ENCODE results near the gene RBP3.

RBP3 gene

DNA sequence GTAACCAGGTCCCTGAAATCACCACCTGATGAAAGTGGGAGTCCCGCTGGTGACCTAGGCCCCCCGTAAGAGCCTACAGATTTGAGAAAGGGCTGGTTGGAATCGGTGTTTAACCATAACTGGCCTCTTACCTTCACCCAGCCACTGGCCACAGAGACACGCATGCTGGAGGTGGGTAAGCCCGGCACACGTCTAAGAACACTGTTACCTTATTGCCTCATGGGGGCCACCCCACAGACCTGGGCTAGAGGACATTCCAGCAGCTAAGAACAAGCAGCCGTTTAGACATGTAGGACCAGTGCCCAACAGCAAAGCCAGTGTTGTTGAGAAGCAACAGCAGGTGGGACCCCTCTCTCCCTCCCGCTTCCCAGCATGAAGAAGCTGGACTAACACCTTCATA, 28.4 kb upstream of the RBP3 start:
- DNase-seq: no peak

- DNase-seq: no peak
These were observed 27.4 kb upstream of the RBP3 start for GRCh38 chr10:47320812-47321211.

- no peak for DNase-seq
These were observed 26.5 kb upstream of the RBP3 start for GRCh38 chr10:47321521-47322195.

DNA sequence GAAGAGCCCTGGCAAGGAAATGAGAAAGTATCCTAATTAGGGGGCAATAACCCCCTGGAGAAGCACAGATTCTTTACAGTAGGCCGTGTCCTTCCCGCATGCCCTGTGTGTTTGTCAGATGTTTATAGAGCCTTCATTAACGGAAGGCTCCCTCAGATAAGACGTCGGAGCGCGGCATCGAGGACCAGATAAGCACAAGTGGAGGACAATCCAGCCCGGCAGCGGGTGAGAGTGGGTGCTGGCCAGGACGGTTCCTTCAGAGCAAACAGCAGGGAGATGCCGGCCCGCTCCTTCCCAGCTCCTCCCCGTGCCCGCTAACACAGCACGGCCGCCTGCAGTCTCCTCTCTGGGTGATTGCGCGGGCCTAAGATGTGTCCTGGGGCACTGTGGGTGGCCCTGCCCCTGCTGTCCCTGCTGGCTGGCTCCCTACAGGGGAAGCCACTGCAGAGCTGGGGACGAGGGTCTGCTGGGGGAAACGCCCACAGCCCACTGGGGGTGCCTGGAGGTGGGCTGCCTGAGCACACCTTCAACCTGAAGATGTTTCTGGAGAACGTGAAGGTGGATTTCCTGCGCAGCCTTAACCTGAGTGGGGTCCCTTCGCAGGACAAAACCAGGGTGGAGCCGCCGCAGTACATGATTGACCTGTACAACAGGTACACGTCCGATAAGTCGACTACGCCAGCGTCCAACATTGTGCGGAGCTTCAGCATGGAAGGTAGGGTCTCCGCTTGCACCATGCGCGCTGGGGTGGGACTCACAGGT, 25.7 kb upstream of the RBP3 start, which contains the start of gene GDF2:
Gene GDF2 (plus strand): TSS at position 155 of the 762 bp plus-strand sequence. CDS start 215 bp downstream, at position 370.
- no peak for DNase-seq

DNA sequence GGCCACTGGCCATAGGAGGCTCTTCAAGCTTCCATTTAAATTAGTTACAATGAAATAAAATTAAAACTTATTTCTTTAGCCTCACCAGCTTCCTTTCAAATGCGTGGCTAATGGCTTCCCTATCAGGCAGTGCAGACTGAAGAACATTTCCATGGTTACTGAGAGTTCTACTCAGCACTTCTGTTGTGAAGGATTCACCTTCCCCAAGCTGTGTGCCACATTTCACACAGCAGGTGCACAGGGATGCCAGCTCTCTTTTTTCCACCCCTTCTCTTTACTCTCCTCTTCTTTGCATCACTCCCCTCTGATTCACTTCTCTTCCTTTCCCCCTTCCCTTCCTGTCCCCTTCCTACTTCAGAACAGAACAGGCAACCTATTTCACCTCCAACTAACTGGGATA, 25.1 kb upstream of the RBP3 start:
- DNase-seq: no peak

GRCh38 chr10:47323636-47324296, 24.4 kb upstream of the RBP3 start:
- DNase-seq: no peak

- no peak for DNase-seq
These were observed 22.6 kb upstream of the RBP3 start for GRCh38 chr10:47325303-47326291.

DNA sequence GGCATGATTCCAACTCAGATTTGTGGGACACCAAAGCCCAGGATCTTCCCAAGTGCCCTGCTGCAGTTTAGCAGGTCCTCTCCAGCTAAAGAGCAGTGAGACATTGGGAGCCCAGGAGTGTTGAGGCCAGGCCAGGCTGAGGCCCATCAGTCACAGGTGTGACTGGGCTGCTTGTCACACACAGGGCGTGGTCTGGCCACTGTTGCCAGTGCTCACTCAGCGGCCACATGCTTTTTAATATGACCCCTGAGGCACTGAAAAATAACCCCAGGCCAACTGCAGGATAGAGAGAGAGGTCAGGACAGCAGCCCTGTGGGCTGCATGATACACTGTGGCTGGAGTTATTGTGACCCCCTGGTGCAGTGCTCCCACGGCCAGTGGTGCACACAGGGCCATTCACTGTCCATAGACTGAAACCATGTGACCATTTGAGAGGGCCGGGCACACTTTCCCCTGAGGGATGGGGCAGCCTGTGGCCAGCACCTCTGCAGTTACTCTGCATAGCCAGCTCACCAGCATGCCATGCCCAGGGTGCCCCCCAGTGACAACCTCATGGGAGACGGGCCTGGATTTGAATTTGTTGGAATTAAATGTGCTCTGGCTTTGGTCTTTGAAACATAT, 21.7 kb upstream of the RBP3 start:
- DNase-seq: no peak

DNA sequence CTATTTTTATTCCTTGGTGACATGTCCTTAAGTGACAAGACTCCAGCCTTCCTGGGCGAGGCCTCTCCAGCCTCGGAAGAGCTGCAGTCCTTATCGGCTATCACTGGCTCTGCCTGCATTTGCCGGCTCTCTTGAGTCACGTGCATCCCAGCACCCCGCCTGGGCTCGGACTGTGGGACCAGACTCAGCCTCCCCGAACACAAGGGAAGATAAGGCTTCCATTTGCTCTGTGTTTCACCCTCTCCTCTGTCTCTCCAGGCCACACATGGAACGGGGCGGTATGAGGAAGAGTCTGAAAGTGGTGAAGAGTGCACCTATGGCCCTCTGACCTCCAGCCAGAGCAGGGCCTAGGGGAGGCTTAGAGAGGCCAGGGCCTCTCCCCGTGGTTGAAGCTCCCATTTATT, 21.2 kb upstream of the RBP3 start:
- no peak for DNase-seq

DNA sequence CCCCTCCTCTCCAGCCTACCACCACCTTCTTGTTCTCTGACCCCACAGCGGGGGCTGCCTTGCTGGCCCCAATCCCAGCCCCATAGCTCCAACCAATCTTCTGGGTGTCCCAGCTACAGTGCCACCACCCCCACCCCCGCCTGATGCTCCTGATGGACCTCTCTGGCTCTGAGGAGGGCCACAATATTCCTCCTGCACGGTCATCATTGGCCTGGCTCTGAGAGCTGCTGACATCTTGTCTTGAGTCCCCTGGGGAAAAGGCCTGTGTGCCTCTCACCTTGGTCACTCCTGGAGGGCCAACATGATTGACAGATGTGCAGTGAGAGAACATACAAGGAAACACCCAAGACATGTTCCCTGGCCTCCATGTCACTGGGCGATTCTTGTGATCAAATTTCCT, 18.3 kb upstream of the RBP3 start:
- DNase-seq: no peak

GRCh38 chr10:47330366-47330765, 17.8 kb upstream of the RBP3 start:
- DNase-seq: no peak

GRCh38 chr10:47330804-47331203, 17.4 kb upstream of the RBP3 start:
- DNase-seq: no peak

GRCh38 chr10:47331491-47331890, 16.7 kb upstream of the RBP3 start:
- DNase-seq: no peak

DNA sequence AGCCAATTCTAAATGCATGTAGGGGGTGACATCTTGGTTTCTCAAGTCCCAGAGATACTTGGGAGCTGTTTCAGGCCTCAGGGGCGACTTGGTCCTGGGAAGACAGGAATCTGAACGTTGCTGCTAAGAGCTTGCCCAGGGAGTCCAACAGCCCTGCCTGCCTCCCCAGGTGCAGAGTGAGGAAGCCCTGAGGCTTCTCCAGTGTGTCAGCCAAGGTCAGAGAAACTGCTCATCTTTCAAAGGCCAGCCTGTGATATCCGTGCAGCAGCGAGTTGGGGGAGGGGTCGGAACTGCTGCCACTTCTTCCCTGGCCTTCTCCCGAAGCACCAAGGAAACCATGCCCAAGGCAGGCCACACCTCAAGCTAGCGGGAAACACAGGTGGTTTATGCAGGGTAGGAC, 16.2 kb upstream of the RBP3 start:
- no peak for DNase-seq

DNA sequence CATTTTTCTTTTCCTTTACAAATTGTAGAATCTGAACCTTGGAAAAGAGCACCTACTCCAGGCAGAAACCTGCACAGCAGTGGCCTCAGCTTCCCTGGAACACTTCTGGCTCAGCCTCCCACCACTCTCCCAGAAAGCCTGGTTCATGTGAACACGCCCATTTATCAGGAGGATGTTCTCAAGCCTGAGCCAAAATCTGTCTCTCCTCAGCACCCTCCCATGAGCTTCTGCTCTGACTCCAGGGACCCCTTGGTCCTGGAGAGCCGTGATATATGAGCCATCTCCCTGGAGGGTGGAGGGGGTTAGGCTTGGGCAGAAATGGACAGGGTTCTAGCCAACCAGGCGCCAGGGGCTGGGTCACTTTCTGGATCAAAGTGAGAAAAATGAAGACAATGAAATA, 15.8 kb upstream of the RBP3 start:
- DNase-seq: no peak

DNA sequence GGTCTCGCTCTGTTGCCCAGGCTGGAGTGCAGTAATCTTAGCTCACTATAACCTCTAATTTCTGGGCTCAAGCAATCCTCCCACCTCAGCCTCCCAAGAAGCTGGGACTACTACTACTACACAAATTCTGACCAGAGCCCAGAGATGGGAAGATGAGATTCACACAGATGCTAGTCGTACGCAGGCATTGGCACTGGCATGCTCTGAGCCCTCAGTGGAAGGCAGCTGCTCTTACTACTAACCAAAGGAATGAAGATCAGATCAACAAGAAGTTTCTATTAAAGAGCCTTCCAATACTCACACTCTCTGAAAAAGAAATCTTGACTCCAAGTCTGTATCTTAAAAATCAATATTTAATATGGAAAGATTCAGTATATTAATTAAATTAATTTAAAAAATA, 15.2 kb upstream of the RBP3 start:
- no peak for DNase-seq

- no peak for DNase-seq
These were observed 14.6 kb upstream of the RBP3 start for GRCh38 chr10:47333532-47333931.

DNA sequence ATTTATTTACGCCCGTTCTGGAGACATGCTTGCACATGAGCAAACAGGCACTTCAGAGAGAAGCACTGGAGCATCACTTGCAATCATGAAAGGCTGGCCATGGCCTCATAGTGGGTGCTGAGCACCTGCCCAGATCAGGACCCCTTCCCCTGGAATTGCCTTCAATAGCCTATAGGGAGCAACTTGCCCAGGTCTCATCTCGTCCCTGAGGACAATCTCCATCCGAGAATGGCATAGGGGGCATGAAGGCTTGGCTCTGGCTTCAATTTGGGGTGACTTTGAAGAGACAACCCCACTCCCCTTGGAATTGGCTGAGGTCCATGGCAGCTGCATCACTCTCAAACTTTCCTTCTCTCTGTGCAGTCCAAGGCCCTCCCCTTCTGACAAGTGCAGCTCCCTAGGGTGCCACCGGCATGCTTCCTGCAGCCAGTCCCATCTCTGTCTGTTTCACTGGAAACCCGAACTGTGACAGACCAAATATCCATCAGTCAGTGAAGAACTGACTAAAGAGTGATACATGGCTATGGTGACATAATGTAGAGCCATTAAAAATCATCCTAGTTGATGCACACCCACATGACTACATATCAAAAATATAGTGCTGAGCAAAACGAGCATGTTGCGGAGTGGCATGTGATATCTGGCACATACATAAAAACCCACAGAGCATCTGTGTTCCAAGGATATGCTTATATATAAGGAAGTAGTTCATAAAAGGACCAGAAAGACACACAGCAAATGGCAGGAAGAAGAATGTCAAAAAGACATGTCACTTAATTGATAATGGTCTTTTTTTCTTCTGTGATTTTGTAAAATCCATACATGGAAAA, 13.5 kb upstream of the RBP3 start:
- DNase-seq: no peak

GRCh38 chr10:47335906-47336305, 12.3 kb upstream of the RBP3 start:
- DNase-seq: no peak

- no peak for DNase-seq
These were observed 11.6 kb upstream of the RBP3 start for GRCh38 chr10:47336387-47337134.

GRCh38 chr10:47337310-47337709, 10.9 kb upstream of the RBP3 start:
- DNase-seq: no peak

Measured in effector CD4-positive, alpha-beta T cell (primary cell).